GM23248 (cell line): ENCODE results near the gene UBASH3A. TPM values are rescaled to one million over a fixed set of nuclear protein-coding genes. Genes with fewer than 3 reads are reported as not detected.

Experiments
- DNase-seq: peaks from one replicate; pipeline ENCODE4 v3.0.0-alpha.2; 2015
- H2AFZ ChIP-seq: fragments of 200-600 bp; sonication (generic); 2 replicates; pipeline ENCODE4 v1.6.1; 2016; ENCODE audit warnings: antibody characterized with exemption
- H3F3A ChIP-seq: fragments of 200-600 bp; sonication (generic); 2 replicates; pipeline ENCODE4 v1.6.1; 2016; ENCODE audit warnings: mild to moderate bottlenecking, antibody characterized with exemption, mixed run types; ENCODE audit not compliant: insufficient read depth
- H3K27ac ChIP-seq: fragments of 200-600 bp; sonication (generic); 2 replicates; pipeline ENCODE4 v1.5.1; 2016; ENCODE audit warnings: mild to moderate bottlenecking
- H3K27me3 ChIP-seq: fragments of 200-600 bp; sonication (generic); replicated peaks from 2 replicates; pipeline ENCODE4 v1.6.1; 2016; ENCODE audit warnings: mild to moderate bottlenecking; ENCODE audit not compliant: insufficient read depth
- H3K36me3 ChIP-seq: fragments of 200-600 bp; sonication (generic); 2 replicates; pipeline ENCODE4 v1.6.1; 2016; ENCODE audit warnings: low read depth, mild to moderate bottlenecking
- H3K4me1 ChIP-seq: fragments of 200-600 bp; sonication (generic); 2 replicates; pipeline ENCODE4 v1.6.1; 2016; ENCODE audit warnings: mild to moderate bottlenecking; ENCODE audit not compliant: insufficient read depth
- H3K4me2 ChIP-seq: fragments of 200-600 bp; sonication (generic); one replicate; pipeline ENCODE4 v1.6.1; 2016; ENCODE audit warnings: mild to moderate bottlenecking; ENCODE audit not compliant: unreplicated experiment
- H3K4me3 ChIP-seq: fragments of 200-600 bp; sonication (generic); 2 replicates; pipeline ENCODE4 v1.5.1; 2016; ENCODE audit warnings: mild to moderate bottlenecking
- H3K79me2 ChIP-seq: fragments of 200-600 bp; sonication (generic); 2 replicates; pipeline ENCODE4 v1.6.1; 2016; ENCODE audit warnings: mild to moderate bottlenecking; ENCODE audit not compliant: insufficient read depth
- H3K9ac ChIP-seq: fragments of 200-600 bp; sonication (generic); 2 replicates; pipeline ENCODE4 v1.6.1; 2016; ENCODE audit warnings: mild to moderate bottlenecking
- H3K9me2 ChIP-seq: fragments of 200-600 bp; sonication (generic); 2 replicates; pipeline ENCODE4 v1.6.1; 2016; ENCODE audit warnings: mixed run types, mild to moderate bottlenecking, moderate library complexity; ENCODE audit not compliant: insufficient read depth
- H3K9me3 ChIP-seq: fragments of 200-600 bp; sonication (generic); one replicate; pipeline ENCODE4 v1.6.1; 2017; ENCODE audit warnings: low read depth
- H4K20me1 ChIP-seq: fragments of 200-600 bp; sonication (generic); 2 replicates; pipeline ENCODE4 v1.6.0; 2016; ENCODE audit not compliant: insufficient read depth
- EZH2 ChIP-seq: fragments of 200-600 bp; sonication (generic); IDR thresholded peaks from 2 replicates; pipeline ENCODE4 v1.6.1; 2018; ENCODE audit warnings: antibody characterized with exemption, mild to moderate bottlenecking; ENCODE audit not compliant: insufficient read depth, poor library complexity, severe bottlenecking
- EZH2phosphoT487 ChIP-seq: fragments of 200-600 bp; sonication (generic); IDR thresholded peaks from 2 replicates; pipeline ENCODE4 v1.6.1; 2018; ENCODE audit warnings: antibody characterized with exemption, moderate library complexity, mild to moderate bottlenecking, low read depth; ENCODE audit not compliant: insufficient read depth
- WGBS, 2 experiments: methylation state at CpG; one replicate each; pipeline ENCODE4 v1.1.6; 2015 to 2017; ENCODE audit warnings: low lambda C conversion rate in 2 of 2, low coverage in 1 of 2; ENCODE audit errors: missing lambda C conversion rate in 2 of 2; 5-methylcytosine and 5-hydroxymethylcytosine counted together
- in situ Hi-C: fragments of 300-500 bp; cut with MboI; formaldehyde crosslinking; loops from 2 replicates; pipeline ENCODE4 v1.15.0; 2020
- polyA plus RNA-seq: library from polyadenylated mRNA; unstranded; fragments of >200 nt; fragmentation: Nextera tagmentation; extraction: Ambion mirVana; gene quantifications from 2 replicates; pipeline ENCODE4 v1.2.1, GENCODE V29; 2016
- total RNA-seq: library from RNA; depleted of rRNA; stranded (reverse); fragments of >200 nt; shearing (Covaris generic); gene quantifications from 2 replicates; pipeline ENCODE4 v1.2.3, GENCODE V29; 2014

Gene UBASH3A
- total and polyA plus RNA-seq, 2 experiments from 2014 or later, result not detected

DNA sequence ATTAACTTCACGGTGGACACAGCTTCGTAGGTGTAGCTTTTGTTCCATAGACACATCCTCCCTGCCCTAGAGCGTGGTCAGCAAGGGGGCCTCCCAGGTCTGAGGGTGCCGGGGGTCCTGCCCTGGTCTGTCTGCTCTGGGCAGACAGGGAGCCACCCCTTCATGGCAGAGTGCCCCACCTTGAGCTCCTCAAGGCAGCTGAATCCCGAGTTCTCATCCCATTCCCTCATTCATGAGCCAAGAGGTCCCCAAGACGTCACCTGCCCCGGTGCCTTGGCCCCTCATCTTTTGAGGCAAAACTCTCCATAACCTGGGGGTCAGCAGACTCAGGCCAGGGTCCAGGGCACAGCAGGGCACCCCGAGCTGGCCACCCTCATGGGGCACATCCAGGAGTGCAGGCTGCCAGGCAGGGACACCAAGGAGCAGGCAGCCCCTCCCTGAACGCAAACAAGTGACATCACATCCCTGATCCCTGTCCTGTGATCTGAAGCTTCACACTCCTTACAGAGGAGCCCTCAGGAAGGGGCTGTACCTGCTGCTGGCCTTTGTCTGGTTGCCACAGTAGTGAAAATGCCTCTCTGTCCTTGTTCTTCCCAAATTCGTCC is 23.3 kb downstream of the UBASH3A start:
- Histone ChIP-seq H2AFZ (no peak overlapping the region), H3K4me1 (no peaks in the 10 kb centered on the region), H3K27me3 (no peaks in the 10 kb centered on the region), H3K9ac (no peak overlapping the region), H3F3A (no peaks in the 10 kb centered on the region), H3K36me3 (no peaks in the 10 kb centered on the region), H3K79me2 (no peaks in the 10 kb centered on the region), H4K20me1 (no peaks in the 10 kb centered on the region), H3K27ac (no peak overlapping the region), H3K9me3 (no peaks in the 10 kb centered on the region), H3K9me2 (no peaks in the 10 kb centered on the region), H3K4me3 (no peak overlapping the region), H3K4me2 (no peak overlapping the region)
- no peak for DNase-seq
- in situ Hi-C loops, result no loop called here
- WGBS, 2 experiments, result 32 to 46% methylated on average over 10 of the region's 10 CpGs
- no peak for TF ChIP-seq EZH2
- TF ChIP-seq EZH2phosphoT487, result no peak

GRCh38 chr21:42427809-42428419 is 24.2 kb downstream of the UBASH3A start:
- Histone ChIP-seq H3K27me3 (no peaks in the 10 kb centered on the region), H4K20me1 (no peaks in the 10 kb centered on the region), H3K9me2 (no peaks in the 10 kb centered on the region), H3K27ac (no peak overlapping the region), H3K4me2 (no peak overlapping the region), H3K4me1 (no peaks in the 10 kb centered on the region), H3K4me3 (no peak overlapping the region), H3K9ac (no peak overlapping the region), H3K79me2 (no peaks in the 10 kb centered on the region), H3F3A (no peaks in the 10 kb centered on the region), H3K9me3 (no peaks in the 10 kb centered on the region), H2AFZ (no peak overlapping the region), H3K36me3 (no peaks in the 10 kb centered on the region)
- no peak for DNase-seq
- 49 to 52% methylated on average over 10 of the region's 10 CpGs for WGBS, 2 experiments
- TF ChIP-seq EZH2phosphoT487 (no peak), EZH2 (no peak)
- in situ Hi-C loops, result no loop called here

- H3K9me2 ChIP-seq, result no peaks in the 10 kb centered on the region
- no peaks in the 10 kb centered on the region for H3K9me3 ChIP-seq
- H3K27me3 ChIP-seq, result no peaks in the 10 kb centered on the region
- H2AFZ ChIP-seq, result no peak overlapping the region
- H3F3A ChIP-seq, result no peaks in the 10 kb centered on the region
- H3K4me1 ChIP-seq, result no peaks in the 10 kb centered on the region
- H3K4me3 ChIP-seq, result no peak overlapping the region
- WGBS, 2 experiments, result 44 to 45% methylated on average over 1 of the region's 1 CpG
- in situ Hi-C loops, result no loop called here
- no peaks in the 10 kb centered on the region for H4K20me1 ChIP-seq
- H3K36me3 ChIP-seq, result no peaks in the 10 kb centered on the region
- no peaks in the 10 kb centered on the region for H3K79me2 ChIP-seq
- DNase-seq, result no peak
- H3K4me2 ChIP-seq, result no peak overlapping the region
- no peak overlapping the region for H3K9ac ChIP-seq
- no peak for TF ChIP-seq EZH2phosphoT487
- no peak for TF ChIP-seq EZH2
- no peak overlapping the region for H3K27ac ChIP-seq
Measured at GRCh38 chr21:42429021-42429420, 25.3 kb downstream of the UBASH3A start.

- H3K9me2 ChIP-seq, result no peaks in the 10 kb centered on the region
- TF ChIP-seq EZH2phosphoT487 (no peak), EZH2 (no peak)
- WGBS, 2 experiments, result 14 to 20% methylated on average over 9 of the region's 9 CpGs
- no peaks in the 10 kb centered on the region for H3K27me3 ChIP-seq
- in situ Hi-C loops, result no loop called here
- H3K9ac ChIP-seq, result no peak overlapping the region
- no peaks in the 10 kb centered on the region for H4K20me1 ChIP-seq
- no peaks in the 10 kb centered on the region for H3K4me1 ChIP-seq
- no peaks in the 10 kb centered on the region for H3K79me2 ChIP-seq
- H3K4me2 ChIP-seq, result no peak overlapping the region
- no peaks in the 10 kb centered on the region for H3F3A ChIP-seq
- H2AFZ ChIP-seq, result no peak overlapping the region
- no peaks in the 10 kb centered on the region for H3K9me3 ChIP-seq
- H3K36me3 ChIP-seq, result no peaks in the 10 kb centered on the region
- peak; percentile 20 for DNase-seq
- no peak overlapping the region for H3K27ac ChIP-seq
- no peak overlapping the region for H3K4me3 ChIP-seq
Measured at GRCh38 chr21:42429856-42430255, 26.2 kb downstream of the UBASH3A start.

GRCh38 chr21:42430521-42430920 is 26.8 kb downstream of the UBASH3A start:
- Histone ChIP-seq H3K9me3 (no peaks in the 10 kb centered on the region), H3F3A (no peaks in the 10 kb centered on the region), H2AFZ (no peak overlapping the region), H3K79me2 (no peaks in the 10 kb centered on the region), H4K20me1 (no peaks in the 10 kb centered on the region), H3K4me1 (no peaks in the 10 kb centered on the region), H3K4me3 (no peak overlapping the region), H3K27me3 (no peaks in the 10 kb centered on the region), H3K36me3 (no peaks in the 10 kb centered on the region), H3K9me2 (no peaks in the 10 kb centered on the region), H3K9ac (no peak overlapping the region), H3K4me2 (no peak overlapping the region), H3K27ac (no peak overlapping the region)
- TF ChIP-seq EZH2phosphoT487, result no peak
- TF ChIP-seq EZH2, result no peak
- in situ Hi-C loops, result no loop called here
- DNase-seq, result no peak
- WGBS, 2 experiments, result 32 to 42% methylated on average over 6 of the region's 6 CpGs
